ENCODE results near the gene GATA5.

Gene GATA5

GRCh38 chr20:62476056-62476838 is 452 bp upstream of the GATA5 start:
- Mint-ChIP-seq H3K27ac (no peak overlapping the region), H3K36me3 (ENCODE audit: low read depth) (no peaks in the 10 kb centered on the region), H3K9me3 (peaks cover 2% of the 10 kb centered on the region)

GRCh38 chr20:62475027-62475771 is 596 bp downstream of the GATA5 start:
- no peak overlapping the region for H3K27ac Mint-ChIP-seq
- H3K36me3 Mint-ChIP-seq (ENCODE audit: low read depth): no peaks in the 10 kb centered on the region
- peaks cover 78% of the 10 kb centered on the region for H3K27me3 Mint-ChIP-seq (ENCODE audit: low read depth)
- no peak for TF ChIP-seq CTCF (IDR thresholded peaks at IDR 0.05; ENCODE audit: unreplicated experiment in 3 of 3)
- peaks cover 2% of the 10 kb centered on the region for H3K9me3 Mint-ChIP-seq
- H3K4me3 Mint-ChIP-seq: peak overlapping the region in 2 of 3 experiments; percentile 14 to 43
- peaks cover 14% of the 10 kb centered on the region for H3K4me1 Mint-ChIP-seq

More at GRCh38 chr20:62476056-62476838, 452 bp upstream of the GATA5 start:
- Mint-ChIP-seq H3K4me1 (peaks cover 12% of the 10 kb centered on the region), H3K27me3 (ENCODE audit: low read depth) (peaks cover 79% of the 10 kb centered on the region), H3K4me3 (peak overlapping the region in 2 of 3 experiments; percentile 71 to 74)
- no peak for TF ChIP-seq CTCF (IDR thresholded peaks at IDR 0.05; ENCODE audit: unreplicated experiment in 3 of 3)

- H3K27me3 Mint-ChIP-seq (ENCODE audit: low read depth): peaks cover 78% of the 10 kb centered on the region
- H3K4me1 Mint-ChIP-seq: peaks cover 20% of the 10 kb centered on the region
- H3K36me3 Mint-ChIP-seq (ENCODE audit: low read depth): no peaks in the 10 kb centered on the region
- peak overlapping the region in 2 of 3 experiments; percentile 30 to 65 for H3K27ac Mint-ChIP-seq
- peak overlapping the region; percentile 70 to 80 (median 75) for H3K4me3 Mint-ChIP-seq
- H3K9me3 Mint-ChIP-seq: peaks cover 2% of the 10 kb centered on the region
- no peak for TF ChIP-seq CTCF (IDR thresholded peaks at IDR 0.05; ENCODE audit: unreplicated experiment in 3 of 3)
Observed at GRCh38 chr20:62474604-62475026, 1.2 kb downstream of the GATA5 start.

GRCh38 chr20:62473717-62474603 is 1.8 kb downstream of the GATA5 start:
- H3K27ac Mint-ChIP-seq: peak overlapping the region in 2 of 3 experiments; percentile 30 to 65
- no peak for TF ChIP-seq CTCF (IDR thresholded peaks at IDR 0.05; ENCODE audit: unreplicated experiment in 3 of 3)
- H3K4me1 Mint-ChIP-seq: peaks cover 19% of the 10 kb centered on the region
- H3K4me3 Mint-ChIP-seq: peak overlapping the region; percentile 70 to 80 (median 75)
- no peaks in the 10 kb centered on the region for H3K36me3 Mint-ChIP-seq (ENCODE audit: low read depth)
- peaks cover 78% of the 10 kb centered on the region for H3K27me3 Mint-ChIP-seq (ENCODE audit: low read depth)
- H3K9me3 Mint-ChIP-seq: peaks cover 2% of the 10 kb centered on the region

GRCh38 chr20:62472941-62473585 is 2.7 kb downstream of the GATA5 start:
- Mint-ChIP-seq H3K27ac (peak overlapping the region in 1 of 3 experiments; percentile 76), H3K27me3 (ENCODE audit: low read depth) (peaks cover 70% of the 10 kb centered on the region), H3K4me3 (peak overlapping the region; percentile 25 to 37 (median 30)), H3K9me3 (peaks cover 2% of the 10 kb centered on the region), H3K4me1 (peaks cover 13% of the 10 kb centered on the region), H3K36me3 (ENCODE audit: low read depth) (no peaks in the 10 kb centered on the region)
- no peak for TF ChIP-seq CTCF (IDR thresholded peaks at IDR 0.05; ENCODE audit: unreplicated experiment in 3 of 3)

Data from nephron (organoid).